Kidney epithelial cell (primary cell): ENCODE results near the gene RPTN. TPM values are rescaled to one million over a fixed set of nuclear protein-coding genes. Genes with fewer than 3 reads are reported as not detected.

Source experiments
- DNase-seq: peaks from one replicate; pipeline ENCODE4 v3.0.0-alpha.2; 2010; ENCODE audit warnings: low read depth
- H3K27me3 ChIP-seq: 2 replicates; pipeline ENCODE4 v1.6.0; 2011; ENCODE audit warnings: low read length; ENCODE audit not compliant: control insufficient read depth, insufficient read depth
- H3K36me3 ChIP-seq: 2 replicates; pipeline ENCODE4 v1.5.1; 2011; ENCODE audit warnings: low read length; ENCODE audit not compliant: control insufficient read depth, insufficient read depth
- H3K4me3 ChIP-seq: 2 replicates; pipeline ENCODE4 v1.5.1; 2011; ENCODE audit warnings: low read depth, mild to moderate bottlenecking, control low read depth, low read length
- total RNA-seq: library from RNA; depleted of rRNA; stranded (reverse); fragments of >200 nt; gene quantifications from 2 replicates; pipeline ENCODE4 v1.2.3, GENCODE V29; 2015
- TF ChIP-seq, protein P1 (sequence below): IDR thresholded peaks from 2 replicates; pipeline ENCODE4 v1.5.1; 2011; ENCODE audit warnings: mild to moderate bottlenecking, moderate library complexity, low read length, control low read depth, inconsistent platforms; ENCODE audit not compliant: insufficient read depth, poor library complexity, severe bottlenecking

RPTN gene
- total RNA-seq, 1 donor from 2014 or later = not detected

DNA sequence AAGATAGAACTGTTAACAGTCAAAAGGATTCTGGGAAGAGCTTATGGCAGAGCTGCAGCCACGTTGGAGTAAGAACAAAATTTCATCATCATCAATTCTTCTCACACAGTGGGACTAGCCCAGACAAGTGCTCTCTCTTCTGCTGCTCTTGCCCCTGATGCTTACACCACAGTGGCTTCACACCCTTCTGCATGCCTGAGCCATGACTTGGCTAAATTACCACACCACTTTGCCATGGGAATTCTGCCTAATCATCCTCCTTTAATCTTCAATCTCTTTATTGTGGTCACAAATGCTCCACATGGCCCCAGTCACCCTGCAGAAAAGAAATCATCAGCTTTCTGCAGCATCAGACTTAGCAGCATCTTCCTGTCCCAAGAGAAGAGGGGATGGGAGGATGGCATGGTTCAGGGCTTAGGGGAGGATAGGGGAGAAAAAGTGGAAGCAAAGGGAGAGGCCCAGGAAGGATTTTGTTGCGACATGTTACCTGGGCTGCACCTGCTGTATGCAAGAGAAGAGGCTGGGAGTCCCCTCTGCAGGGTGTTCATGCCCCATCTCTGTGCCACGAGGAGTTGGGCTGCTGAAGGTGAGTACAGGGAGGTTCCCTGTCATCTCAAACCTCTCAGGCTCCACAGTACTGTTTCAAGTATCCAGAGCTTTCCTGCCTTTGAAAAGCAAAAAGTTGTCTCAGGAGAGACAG is 9.0 kb upstream of the RPTN start:
- TF ChIP-seq, protein P1, sequence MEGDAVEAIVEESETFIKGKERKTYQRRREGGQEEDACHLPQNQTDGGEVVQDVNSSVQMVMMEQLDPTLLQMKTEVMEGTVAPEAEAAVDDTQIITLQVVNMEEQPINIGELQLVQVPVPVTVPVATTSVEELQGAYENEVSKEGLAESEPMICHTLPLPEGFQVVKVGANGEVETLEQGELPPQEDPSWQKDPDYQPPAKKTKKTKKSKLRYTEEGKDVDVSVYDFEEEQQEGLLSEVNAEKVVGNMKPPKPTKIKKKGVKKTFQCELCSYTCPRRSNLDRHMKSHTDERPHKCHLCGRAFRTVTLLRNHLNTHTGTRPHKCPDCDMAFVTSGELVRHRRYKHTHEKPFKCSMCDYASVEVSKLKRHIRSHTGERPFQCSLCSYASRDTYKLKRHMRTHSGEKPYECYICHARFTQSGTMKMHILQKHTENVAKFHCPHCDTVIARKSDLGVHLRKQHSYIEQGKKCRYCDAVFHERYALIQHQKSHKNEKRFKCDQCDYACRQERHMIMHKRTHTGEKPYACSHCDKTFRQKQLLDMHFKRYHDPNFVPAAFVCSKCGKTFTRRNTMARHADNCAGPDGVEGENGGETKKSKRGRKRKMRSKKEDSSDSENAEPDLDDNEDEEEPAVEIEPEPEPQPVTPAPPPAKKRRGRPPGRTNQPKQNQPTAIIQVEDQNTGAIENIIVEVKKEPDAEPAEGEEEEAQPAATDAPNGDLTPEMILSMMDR = no peak
- Histone ChIP-seq H3K27me3 (no peaks in the 10 kb centered on the region), H3K4me3 (no peak overlapping the region), H3K36me3 (no peaks in the 10 kb centered on the region)
- DNase-seq = peak; percentile 92

GRCh38 chr1:152166966-152167365 is 7.9 kb upstream of the RPTN start:
- no peak overlapping the region for H3K4me3 ChIP-seq
- DNase-seq = no peak
- TF ChIP-seq, protein P1 = no peak
- H3K36me3 ChIP-seq = no peaks in the 10 kb centered on the region
- H3K27me3 ChIP-seq = no peaks in the 10 kb centered on the region

DNA sequence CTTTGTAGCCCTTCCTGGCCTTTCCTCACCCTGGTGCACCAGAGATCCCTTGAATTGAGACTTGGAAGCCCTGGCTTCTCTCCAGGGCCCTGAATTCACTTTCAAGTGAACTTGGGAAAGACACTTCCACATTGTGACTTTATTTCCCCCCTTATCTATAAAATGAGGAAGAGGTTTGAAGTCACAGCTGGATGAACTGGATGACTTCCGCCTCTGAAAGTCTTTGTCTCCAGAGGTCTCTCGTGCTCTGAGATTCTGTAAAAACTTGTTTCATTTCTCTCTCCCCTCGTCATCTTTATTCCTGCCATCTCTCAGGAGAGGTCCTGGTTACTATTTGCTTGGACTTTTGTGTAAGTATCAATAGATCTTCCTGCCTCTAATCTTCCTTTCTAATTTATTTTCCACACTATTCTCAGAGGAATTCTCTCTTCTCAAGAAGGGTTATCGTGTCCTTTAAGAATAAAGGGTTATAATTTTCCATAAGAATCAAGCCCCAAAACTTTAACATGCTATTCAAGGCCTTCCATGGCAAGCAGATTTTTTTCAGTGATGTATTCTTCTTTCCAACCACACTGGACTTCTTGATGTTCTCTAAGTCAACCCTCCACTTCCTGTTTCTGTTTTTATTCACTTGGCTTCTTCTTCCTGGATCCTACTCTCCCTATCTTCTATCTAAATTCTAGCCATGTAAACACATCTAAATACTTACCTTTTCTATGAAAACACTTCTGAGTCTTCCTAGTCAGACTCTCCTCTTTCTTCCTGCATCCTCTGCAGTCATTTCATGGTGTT is 6.5 kb upstream of the RPTN start:
- TF ChIP-seq, protein P1 = no peak

GRCh38 chr1:152164517-152165136 is 5.6 kb upstream of the RPTN start:
- Histone ChIP-seq H3K27me3 (no peaks in the 10 kb centered on the region), H3K4me3 (no peak overlapping the region), H3K36me3 (no peaks in the 10 kb centered on the region)
- DNase-seq = no peak
- TF ChIP-seq, protein P1 = no peak

More for the DNA sequence above, 6.5 kb upstream of the RPTN start:
- Histone ChIP-seq H3K4me3 (no peak overlapping the region), H3K27me3 (no peaks in the 10 kb centered on the region), H3K36me3 (no peaks in the 10 kb centered on the region)
- DNase-seq = no peak

GRCh38 chr1:152162792-152163463 is 3.9 kb upstream of the RPTN start:
- Histone ChIP-seq H3K27me3 (no peaks in the 10 kb centered on the region), H3K4me3 (no peak overlapping the region), H3K36me3 (no peaks in the 10 kb centered on the region)
- DNase-seq = peak; percentile 88
- TF ChIP-seq, protein P1 = no peak
